H9 (cell line): ENCODE measurements around the gene GHRL. TPM values are rescaled to one million over a fixed set of nuclear protein-coding genes. Genes with fewer than 3 reads are reported as not detected.
A peak's percentile ranks its signal among the peaks of the same experiment; 100 is the strongest.

Experiments
- DNase-seq: peaks from one replicate; pipeline ENCODE4 v3.0.0-alpha.2; 2017
- H2AFZ ChIP-seq: one replicate; pipeline ENCODE4 v1.6.1; 2013; ENCODE audit warnings: mild to moderate bottlenecking, low read length, control low read depth, moderate library complexity
- H2AK5ac ChIP-seq: 2 replicates; pipeline ENCODE4 v1.6.1; 2013; ENCODE audit warnings: low read length, control low read depth, mixed read lengths; ENCODE audit not compliant: insufficient read length
- H2BK120ac ChIP-seq: one replicate; pipeline ENCODE4 v1.6.1; 2013; ENCODE audit warnings: low read depth, mild to moderate bottlenecking, low read length, control low read depth, inconsistent platforms; ENCODE audit not compliant: poor library complexity, severe bottlenecking
- H2BK12ac ChIP-seq: 2 replicates; pipeline ENCODE4 v1.6.1; 2013; ENCODE audit warnings: low read length, control low read depth, mixed read lengths, low read depth; ENCODE audit not compliant: insufficient read length
- H2BK15ac ChIP-seq: 2 replicates; pipeline ENCODE4 v1.6.1; 2013; ENCODE audit warnings: low read depth, low read length, control low read depth
- H2BK20ac ChIP-seq: one replicate; pipeline ENCODE4 v1.6.1; 2013; ENCODE audit warnings: low read depth, mild to moderate bottlenecking, low read length, control low read depth, inconsistent platforms; ENCODE audit not compliant: poor library complexity, severe bottlenecking
- H2BK5ac ChIP-seq: 2 replicates; pipeline ENCODE4 v1.6.1; 2013; ENCODE audit warnings: low read length, control low read depth, mixed read lengths; ENCODE audit not compliant: insufficient read length
- H3K14ac ChIP-seq: 2 replicates; pipeline ENCODE4 v1.6.1; 2013; ENCODE audit warnings: low read length, control low read depth; ENCODE audit not compliant: insufficient read depth
- H3K18ac ChIP-seq: 2 replicates; pipeline ENCODE4 v1.6.1; 2013; ENCODE audit warnings: low read depth, mild to moderate bottlenecking, mixed read lengths, low read length, control low read depth; ENCODE audit not compliant: insufficient read length
- H3K23ac ChIP-seq: 2 replicates; pipeline ENCODE4 v1.6.1; 2013; ENCODE audit warnings: low read length, control low read depth, mixed read lengths, low read depth; ENCODE audit not compliant: insufficient read length
- H3K23me2 ChIP-seq: 2 replicates; pipeline ENCODE4 v1.6.1; 2013; ENCODE audit warnings: low read depth, mild to moderate bottlenecking, mixed read lengths, low read length, control low read depth; ENCODE audit not compliant: insufficient read length, poor library complexity, severe bottlenecking
- H3K27ac ChIP-seq: 2 replicates; pipeline ENCODE4 v1.5.1; 2013; ENCODE audit warnings: low read length, control low read depth, mixed read lengths, low read depth; ENCODE audit not compliant: insufficient read length
- H3K27me3 ChIP-seq: 2 replicates; pipeline ENCODE4 v1.6.1; 2013; ENCODE audit warnings: low read length, control low read depth, inconsistent platforms; ENCODE audit not compliant: insufficient read depth
- H3K4ac ChIP-seq: 2 replicates; pipeline ENCODE4 v1.6.1; 2013; ENCODE audit warnings: low read depth, mild to moderate bottlenecking, control low read depth, inconsistent platforms, low read length, moderate library complexity
- H3K4me1 ChIP-seq: 2 replicates; pipeline ENCODE4 v1.6.1; 2013; ENCODE audit warnings: low read length, control low read depth, inconsistent platforms; ENCODE audit not compliant: insufficient read depth
- H3K4me2 ChIP-seq: 2 replicates; pipeline ENCODE4 v1.6.1; 2013; ENCODE audit warnings: low read length, control low read depth, mixed read lengths; ENCODE audit not compliant: insufficient read length, insufficient read depth
- H3K56ac ChIP-seq: 2 replicates; pipeline ENCODE4 v1.6.1; 2013; ENCODE audit warnings: low read depth, mild to moderate bottlenecking, mixed read lengths, low read length, control low read depth; ENCODE audit not compliant: insufficient read length
- H3K79me1 ChIP-seq: 2 replicates; pipeline ENCODE4 v1.6.1; 2013; ENCODE audit warnings: low read depth, mild to moderate bottlenecking, moderate library complexity, low read length, control low read depth, inconsistent platforms; ENCODE audit not compliant: insufficient read depth, poor library complexity, severe bottlenecking
- H3K79me2 ChIP-seq: 2 replicates; pipeline ENCODE4 v1.6.1; 2013; ENCODE audit warnings: low read length, control low read depth, inconsistent platforms; ENCODE audit not compliant: insufficient read depth
- H3K9ac ChIP-seq: 2 replicates; pipeline ENCODE4 v1.6.1; 2013; ENCODE audit warnings: low read length, control low read depth, mixed read lengths; ENCODE audit not compliant: insufficient read length; ENCODE audit errors: extremely low read depth
- H3K9me3 ChIP-seq: one replicate; pipeline ENCODE4 v1.6.1; 2013; ENCODE audit warnings: low read depth, low read length, inconsistent platforms; ENCODE audit not compliant: control insufficient read depth
- H3T11ph ChIP-seq: one replicate; pipeline ENCODE4 v1.6.1; 2013; ENCODE audit warnings: mild to moderate bottlenecking, low read length, control low read depth, inconsistent platforms
- H4K20me1 ChIP-seq: one replicate; pipeline ENCODE4 v1.6.1; 2013; ENCODE audit not compliant: control insufficient read depth, insufficient read length, insufficient read depth
- H4K5ac ChIP-seq: 2 replicates; pipeline ENCODE4 v1.6.1; 2013; ENCODE audit warnings: low read depth, mild to moderate bottlenecking, mixed read lengths, low read length, control low read depth; ENCODE audit not compliant: insufficient read length
- H4K8ac ChIP-seq: replicated peaks from 2 replicates; pipeline ENCODE4 v1.6.1; 2013; ENCODE audit warnings: low read length, control low read depth, mixed read lengths, low read depth; ENCODE audit not compliant: insufficient read length
- H4K91ac ChIP-seq: 2 replicates; pipeline ENCODE4 v1.6.1; 2013; ENCODE audit warnings: low read depth, mild to moderate bottlenecking, moderate library complexity, mixed read lengths, low read length, control low read depth; ENCODE audit not compliant: insufficient read length
- H3K27ac Mint-ChIP-seq, 3 experiments: 2 replicates in 2 of 3; 3 replicates in 1 of 3; pipeline ENCODE4 v1.8.0; 2020 to 2021; ENCODE audit warnings: mixed read lengths in 3 of 3, mild to moderate bottlenecking in 1 of 3, moderate library complexity in 1 of 3
- H3K27me3 Mint-ChIP-seq: 2 replicates; pipeline ENCODE4 v1.8.0; 2021; ENCODE audit warnings: low read depth, mild to moderate bottlenecking, moderate library complexity, mixed read lengths
- H3K36me3 Mint-ChIP-seq, 3 experiments: 2 replicates in 2 of 3; 3 replicates in 1 of 3; pipeline ENCODE4 v1.8.0; 2020 to 2021; ENCODE audit warnings: low read depth in 3 of 3, mixed read lengths in 3 of 3; ENCODE audit not compliant: insufficient read depth in 1 of 3
- H3K4me1 Mint-ChIP-seq, 2 experiments: 2 replicates each; pipeline ENCODE4 v1.8.0; 2020; ENCODE audit warnings: mixed read lengths in 2 of 2
- H3K4me3 Mint-ChIP-seq, 2 experiments: 2 replicates in 1 of 2; 3 replicates in 1 of 2; pipeline ENCODE4 v1.8.0; 2020 to 2021; ENCODE audit warnings: mild to moderate bottlenecking in 2 of 2, mixed read lengths in 2 of 2, moderate library complexity in 1 of 2
- H3K9me3 Mint-ChIP-seq, 2 experiments: 2 replicates in 1 of 2; 3 replicates in 1 of 2; pipeline ENCODE4 v1.8.0; 2020; ENCODE audit warnings: mild to moderate bottlenecking in 2 of 2, mixed read lengths in 2 of 2, moderate library complexity in 1 of 2
- WGBS: extraction: QIAGEN DNeasy Blood & Tissue Kit; methylation state at CpG from one replicate; pipeline ENCODE4 v1.1.7; 2013; ENCODE audit warnings: missing lambda C conversion rate, low lambda C conversion rate, mixed read lengths; ENCODE audit not compliant: insufficient read length; ENCODE audit errors: extremely low coverage; 5-methylcytosine and 5-hydroxymethylcytosine counted together
- total RNA-seq: library from RNA; stranded (reverse); gene quantifications from 2 replicates; pipeline ENCODE4 v1.2.1, GENCODE V29; 2021
- TF ChIP-seq, protein P1 (sequence below): fragments of 200-600 bp; sonication (generic); conservative IDR thresholded peaks from 3 replicates; pipeline ENCODE4 v1.8.0; 2021; ENCODE audit warnings: antibody characterized with exemption, mild to moderate bottlenecking

The GHRL gene
- total RNA-seq, 1 experiment from 2014 or later = 1.3 TPM

DNA sequence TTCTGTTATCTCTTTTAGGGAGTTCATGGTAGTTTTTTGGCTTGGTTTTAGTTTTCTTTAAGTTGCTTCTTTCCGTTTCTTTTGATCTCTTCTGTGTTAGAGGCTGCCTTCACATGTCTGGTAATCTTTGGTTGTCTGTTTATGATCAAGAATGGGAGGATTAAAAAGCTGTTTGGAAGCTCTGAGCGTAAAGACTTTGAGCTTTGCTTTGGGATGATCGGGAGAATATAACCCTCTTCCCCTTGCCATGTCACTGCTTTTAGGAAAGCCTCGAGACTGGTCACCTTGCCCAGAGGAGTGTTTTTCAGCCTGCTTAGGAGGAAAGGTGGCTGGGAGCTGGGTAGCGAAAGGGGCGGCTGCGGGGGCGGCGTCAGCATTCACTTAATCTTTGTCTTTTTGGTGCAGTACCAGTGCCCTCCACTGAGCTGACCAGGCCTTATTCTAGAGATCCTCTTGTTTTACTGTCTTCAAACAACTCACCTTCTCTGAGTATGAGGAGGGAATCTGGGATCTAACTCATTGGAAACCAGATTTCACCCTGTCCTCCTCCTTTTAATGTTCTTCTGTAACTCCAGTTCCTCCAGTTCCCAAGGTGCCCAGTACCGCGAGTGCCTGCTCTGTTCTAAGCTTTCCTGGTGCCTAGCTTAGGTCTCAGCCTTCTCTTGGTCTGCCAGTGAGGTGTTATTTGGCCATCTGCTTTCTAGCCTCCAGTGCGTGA is 28.9 kb downstream of the GHRL start:
- H3T11ph ChIP-seq = no peak overlapping the region
- Mint-ChIP-seq H3K4me3 (no peak overlapping the region), H3K4me1 (peaks cover 12% of the 10 kb centered on the region in 2 experiments), H3K36me3 (peaks cover 23 to 75% (median 65%) of the 10 kb centered on the region in 3 experiments), H3K9me3 (no peaks in the 10 kb centered on the region), H3K27ac (peak overlapping the region; percentile 30 to 85 (median 78); a peak in 5 of 7 replicates), H3K27me3 (no peaks in the 10 kb centered on the region)
- H2BK120ac ChIP-seq = no peak overlapping the region
- no peak overlapping the region for H3K14ac ChIP-seq
- no peak overlapping the region for H2BK12ac ChIP-seq
- no peak overlapping the region for H3K23ac ChIP-seq
- H3K4me2 ChIP-seq = no peak overlapping the region
- TF ChIP-seq, protein P1, sequence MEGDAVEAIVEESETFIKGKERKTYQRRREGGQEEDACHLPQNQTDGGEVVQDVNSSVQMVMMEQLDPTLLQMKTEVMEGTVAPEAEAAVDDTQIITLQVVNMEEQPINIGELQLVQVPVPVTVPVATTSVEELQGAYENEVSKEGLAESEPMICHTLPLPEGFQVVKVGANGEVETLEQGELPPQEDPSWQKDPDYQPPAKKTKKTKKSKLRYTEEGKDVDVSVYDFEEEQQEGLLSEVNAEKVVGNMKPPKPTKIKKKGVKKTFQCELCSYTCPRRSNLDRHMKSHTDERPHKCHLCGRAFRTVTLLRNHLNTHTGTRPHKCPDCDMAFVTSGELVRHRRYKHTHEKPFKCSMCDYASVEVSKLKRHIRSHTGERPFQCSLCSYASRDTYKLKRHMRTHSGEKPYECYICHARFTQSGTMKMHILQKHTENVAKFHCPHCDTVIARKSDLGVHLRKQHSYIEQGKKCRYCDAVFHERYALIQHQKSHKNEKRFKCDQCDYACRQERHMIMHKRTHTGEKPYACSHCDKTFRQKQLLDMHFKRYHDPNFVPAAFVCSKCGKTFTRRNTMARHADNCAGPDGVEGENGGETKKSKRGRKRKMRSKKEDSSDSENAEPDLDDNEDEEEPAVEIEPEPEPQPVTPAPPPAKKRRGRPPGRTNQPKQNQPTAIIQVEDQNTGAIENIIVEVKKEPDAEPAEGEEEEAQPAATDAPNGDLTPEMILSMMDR = peak; percentile 65
- no CpG with 5 or more reads among the region's 12 CpGs for WGBS
- H4K91ac ChIP-seq = no peak overlapping the region
- H3K4ac ChIP-seq = no peak overlapping the region
- H3K79me2 ChIP-seq = peaks cover under 1% of the 10 kb centered on the region; the same call in 1 of the 2 replicates
- H4K5ac ChIP-seq = no peak overlapping the region
- no peaks in the 10 kb centered on the region for H3K4me1 ChIP-seq
- H3K27me3 ChIP-seq = no peaks in the 10 kb centered on the region
- H3K27ac ChIP-seq = no peak overlapping the region
- H2AFZ ChIP-seq = no peak overlapping the region
- peaks cover 4% of the 10 kb centered on the region for H4K20me1 ChIP-seq
- H3K79me1 ChIP-seq = peaks cover 4% of the 10 kb centered on the region
- no peak overlapping the region for H2BK15ac ChIP-seq
- no peak overlapping the region for H2AK5ac ChIP-seq
- no peaks in the 10 kb centered on the region for H3K23me2 ChIP-seq
- no peak overlapping the region for H3K18ac ChIP-seq
- no peaks in the 10 kb centered on the region for H3K9me3 ChIP-seq
- H2BK5ac ChIP-seq = no peak overlapping the region
- H3K9ac ChIP-seq = no peak overlapping the region
- peak; percentile 85 for DNase-seq
- H4K8ac ChIP-seq = no peak overlapping the region
- no peak overlapping the region for H3K56ac ChIP-seq
- no peak overlapping the region for H2BK20ac ChIP-seq
